GM12875 (cell line): ENCODE measurements around the gene BMI1.

Experiments
- H3K4me3 ChIP-seq: one replicate; pipeline ENCODE4 v1.5.1; 2011; ENCODE audit warnings: low read depth, low read length, control low read depth
- CTCF ChIP-seq: IDR thresholded peaks from 2 replicates; pipeline ENCODE4 v1.5.1; 2011; ENCODE audit warnings: low read depth, mild to moderate bottlenecking, control low read depth, inconsistent platforms, low read length, moderate library complexity, borderline replicate concordance; ENCODE audit not compliant: insufficient read depth

Gene BMI1

GRCh38 chr10:22363305-22363704 is 42.4 kb downstream of the BMI1 start:
- no peak overlapping the region for H3K4me3 ChIP-seq
- no peak for TF ChIP-seq CTCF

- no peak overlapping the region for H3K4me3 ChIP-seq
- TF ChIP-seq CTCF: no peak
Measured at GRCh38 chr10:22364407-22365140, 43.7 kb downstream of the BMI1 start.

- TF ChIP-seq CTCF: no peak
Measured at GRCh38 chr10:22365233-22365632, 44.3 kb downstream of the BMI1 start.

GRCh38 chr10:22365644-22366434 is 44.9 kb downstream of the BMI1 start:
- no peak overlapping the region for H3K4me3 ChIP-seq
- TF ChIP-seq CTCF: no peak

More at GRCh38 chr10:22365233-22365632, 44.3 kb downstream of the BMI1 start:
- H3K4me3 ChIP-seq: no peak overlapping the region

- no peak for TF ChIP-seq CTCF
Measured at GRCh38 chr10:22366435-22366703, 45.5 kb downstream of the BMI1 start.

GRCh38 chr10:22366771-22367170 is 45.9 kb downstream of the BMI1 start:
- TF ChIP-seq CTCF: no peak
- no peak overlapping the region for H3K4me3 ChIP-seq

More at GRCh38 chr10:22366435-22366703, 45.5 kb downstream of the BMI1 start:
- no peak overlapping the region for H3K4me3 ChIP-seq

- no peak overlapping the region for H3K4me3 ChIP-seq
- no peak for TF ChIP-seq CTCF
Measured at GRCh38 chr10:22367471-22367870, 46.6 kb downstream of the BMI1 start.
